Fibroblast of skin of left biceps (primary cell): ENCODE data around the gene RBBP8.

Experiments
- DNase-seq, 2 experiments: peaks; one replicate each; pipeline ENCODE4 v3.0.0-alpha.2; 2013; ENCODE audit warnings: low read depth in 2 of 2

RBBP8 gene

DNA sequence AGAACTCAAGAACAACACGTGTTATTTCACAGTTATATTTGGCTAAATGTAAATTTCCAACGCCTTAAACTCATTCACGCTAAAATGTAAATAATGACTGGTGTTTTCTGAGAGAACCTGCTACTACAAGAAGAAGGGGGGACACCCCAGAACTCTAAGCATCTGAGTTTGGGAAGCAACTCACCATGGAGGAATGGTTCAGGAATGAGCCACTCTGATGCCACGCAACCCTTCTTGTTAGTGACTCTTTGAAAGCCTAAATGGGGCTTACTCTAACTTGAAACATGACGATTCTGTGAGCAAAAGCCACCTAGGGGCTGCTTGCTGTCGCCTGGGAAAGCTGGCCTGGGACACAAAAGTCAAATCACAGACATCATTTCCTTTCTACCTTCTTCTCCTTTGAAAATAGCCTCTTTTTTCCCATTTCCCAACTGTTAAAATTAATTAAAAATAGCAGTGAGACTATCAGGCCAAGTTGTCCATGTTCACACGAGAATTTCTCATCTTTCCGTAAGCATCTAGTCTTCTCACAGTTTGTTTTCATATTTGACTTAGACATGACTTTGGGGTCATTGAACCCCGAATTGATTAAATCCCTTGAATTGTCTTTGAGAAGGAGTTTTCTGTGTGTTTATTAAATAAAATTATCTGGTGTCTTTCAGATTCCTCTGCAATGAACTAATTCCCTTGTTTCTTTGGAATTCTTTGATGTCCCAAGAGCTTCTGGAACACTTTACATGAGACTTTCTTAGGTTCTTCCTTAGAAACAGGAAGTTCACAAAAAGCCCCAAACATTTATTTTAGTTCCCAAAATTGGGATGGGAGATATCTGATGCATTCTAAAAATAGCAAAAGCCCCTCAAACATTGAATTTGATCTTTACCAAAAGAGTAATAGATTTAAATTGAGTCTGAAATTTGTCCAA, 126.7 kb downstream of the RBBP8 start:
- no peak for DNase-seq

DNA sequence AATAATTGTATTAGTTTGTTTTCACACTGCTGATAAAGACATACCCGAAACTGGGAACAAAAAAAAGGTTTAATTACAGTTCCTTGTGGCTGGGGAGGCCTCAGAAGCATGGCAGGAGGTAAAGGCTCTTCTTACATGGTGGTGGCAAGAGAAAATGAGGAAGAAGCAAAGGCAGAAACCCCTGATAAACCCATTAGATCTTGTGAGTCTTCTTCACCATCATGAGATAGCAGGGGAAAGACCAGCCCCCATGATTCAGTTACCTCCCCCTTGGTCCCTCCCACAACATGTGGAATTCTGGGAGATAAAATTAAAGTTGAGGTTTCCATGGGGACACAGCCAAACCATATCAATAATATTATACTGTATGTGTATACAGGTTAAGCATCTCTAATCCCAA, 128.9 kb downstream of the RBBP8 start:
- no peak for DNase-seq

DNA sequence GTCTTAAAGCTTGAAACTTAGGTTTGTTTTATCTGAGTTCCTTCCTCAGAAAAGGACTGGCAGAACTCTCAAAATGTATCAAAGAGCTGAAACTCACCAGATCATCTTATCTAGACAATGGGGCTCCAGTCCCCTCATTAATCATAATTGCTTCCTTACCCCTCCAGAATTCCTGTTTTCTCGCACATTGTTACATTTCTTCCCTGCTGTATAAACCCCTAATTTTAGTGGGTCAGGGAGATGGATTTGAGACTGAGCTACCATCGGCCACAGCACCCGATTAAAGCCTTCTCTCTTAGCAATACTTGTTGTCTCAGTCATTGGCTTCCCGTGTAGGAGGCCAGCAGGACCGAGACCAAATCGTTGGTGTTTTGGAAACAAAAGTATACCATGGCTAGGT, 130.4 kb downstream of the RBBP8 start:
- DNase-seq = no peak

DNA sequence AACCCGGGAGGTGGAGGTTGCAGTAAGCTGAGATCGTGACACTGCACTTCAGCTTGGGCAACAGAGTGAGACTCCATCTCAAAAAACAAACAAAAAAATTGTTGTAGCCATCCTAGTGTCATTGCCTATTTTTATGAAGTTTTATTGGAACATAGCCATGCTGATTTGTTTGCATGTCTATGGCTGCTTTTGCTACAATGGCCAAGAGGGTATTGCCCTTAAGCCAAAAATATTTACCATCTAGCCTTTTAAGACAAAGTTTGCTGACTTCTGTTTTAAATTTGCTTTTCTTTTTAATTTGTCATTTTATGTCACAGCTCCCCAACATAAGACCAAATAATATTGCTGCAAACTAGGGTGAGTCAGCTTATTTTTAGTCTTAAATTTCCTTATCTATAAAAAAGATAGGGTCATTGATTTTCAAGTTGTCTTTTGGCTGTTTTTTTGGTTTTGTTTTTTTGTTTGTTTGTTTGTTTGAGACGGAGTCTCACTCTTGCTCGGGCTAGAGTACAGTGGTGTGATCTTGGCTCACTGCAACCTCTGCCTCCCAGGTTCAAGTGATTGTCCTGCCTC, 132.2 kb downstream of the RBBP8 start:
- no peak for DNase-seq

DNA sequence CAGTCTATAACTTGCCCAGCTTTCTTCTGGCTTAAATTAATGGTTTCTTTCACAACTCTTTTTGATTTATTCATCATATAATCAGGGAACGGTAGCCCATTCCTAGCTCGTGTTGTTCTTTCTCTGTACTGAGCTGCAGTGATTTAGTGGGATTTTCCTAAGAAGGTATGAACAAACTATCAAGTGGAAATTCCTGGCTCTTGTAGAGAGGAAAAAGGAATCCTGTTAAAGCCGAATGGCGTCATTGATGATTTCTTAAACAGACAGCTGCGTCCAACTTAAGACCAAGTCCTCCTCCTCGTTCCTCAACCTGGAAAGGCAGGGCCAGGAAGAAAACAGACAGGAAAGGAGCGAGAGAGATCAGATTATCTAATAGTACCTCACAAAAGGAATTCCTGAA, 132.9 kb downstream of the RBBP8 start:
- no peak for DNase-seq

DNA sequence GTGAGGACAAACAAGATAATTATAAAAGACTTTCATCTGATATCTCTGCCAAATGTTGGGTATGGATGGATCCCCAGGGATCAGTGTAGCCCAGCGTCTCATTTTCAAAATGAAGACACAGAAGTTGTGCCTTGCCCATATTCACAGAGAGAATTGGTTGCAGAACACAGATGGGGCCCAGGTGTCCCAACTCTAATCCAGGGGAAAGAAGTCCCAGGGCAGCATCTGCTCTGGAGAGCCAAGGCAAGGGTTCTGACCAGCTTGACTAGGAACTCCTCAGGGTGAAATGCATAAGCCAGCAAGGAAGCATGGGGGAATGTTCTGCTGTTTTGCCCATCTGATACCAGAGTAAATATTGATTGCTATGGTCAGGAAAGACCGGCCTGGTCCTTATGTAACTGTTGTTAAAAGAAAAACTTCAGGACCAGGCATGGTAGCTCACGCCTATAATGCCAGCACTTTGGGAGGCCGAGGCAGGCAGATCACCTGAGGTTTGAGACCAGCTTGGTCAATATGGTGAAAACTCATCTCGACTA, 133.4 kb downstream of the RBBP8 start:
- DNase-seq = no peak

DNA sequence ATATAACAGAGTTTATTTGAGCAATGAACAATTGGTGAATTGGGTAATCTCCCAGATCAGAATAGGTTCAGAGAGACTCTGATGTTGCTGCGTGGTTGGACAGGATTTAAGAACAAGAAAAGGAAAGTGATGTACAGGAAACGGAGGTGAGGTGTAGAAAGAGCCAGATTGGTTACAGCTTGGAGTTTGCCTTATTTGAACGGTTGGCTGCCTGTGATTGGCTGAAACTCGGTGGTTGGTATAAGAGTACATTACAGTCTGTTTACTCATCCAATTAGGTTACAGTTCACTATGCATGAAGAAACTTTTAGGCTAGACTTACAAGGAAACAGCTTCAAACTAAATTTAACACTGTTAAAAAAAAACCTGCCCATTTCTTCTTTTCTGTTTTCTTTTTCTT, 134.1 kb downstream of the RBBP8 start:
- no peak for DNase-seq

DNA sequence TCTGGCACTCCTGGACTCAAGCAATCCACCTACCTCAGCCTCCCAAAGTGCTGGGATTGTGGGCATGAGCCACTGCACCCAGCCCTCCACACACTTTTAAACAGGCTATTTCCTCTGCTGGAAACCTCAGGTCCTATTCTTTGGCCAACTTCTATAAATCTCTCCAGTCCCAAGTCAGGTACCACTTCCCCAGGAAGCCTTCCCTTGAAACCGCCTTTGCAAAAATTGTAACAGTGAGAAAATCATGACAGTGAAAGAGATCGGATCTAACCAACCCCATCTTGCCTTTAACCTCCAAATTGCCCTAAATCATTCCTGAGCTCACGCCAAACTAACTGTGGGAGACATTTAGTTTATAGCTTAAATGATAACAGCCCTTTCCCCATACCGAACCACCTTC, 134.9 kb downstream of the RBBP8 start:
- DNase-seq = no peak

DNA sequence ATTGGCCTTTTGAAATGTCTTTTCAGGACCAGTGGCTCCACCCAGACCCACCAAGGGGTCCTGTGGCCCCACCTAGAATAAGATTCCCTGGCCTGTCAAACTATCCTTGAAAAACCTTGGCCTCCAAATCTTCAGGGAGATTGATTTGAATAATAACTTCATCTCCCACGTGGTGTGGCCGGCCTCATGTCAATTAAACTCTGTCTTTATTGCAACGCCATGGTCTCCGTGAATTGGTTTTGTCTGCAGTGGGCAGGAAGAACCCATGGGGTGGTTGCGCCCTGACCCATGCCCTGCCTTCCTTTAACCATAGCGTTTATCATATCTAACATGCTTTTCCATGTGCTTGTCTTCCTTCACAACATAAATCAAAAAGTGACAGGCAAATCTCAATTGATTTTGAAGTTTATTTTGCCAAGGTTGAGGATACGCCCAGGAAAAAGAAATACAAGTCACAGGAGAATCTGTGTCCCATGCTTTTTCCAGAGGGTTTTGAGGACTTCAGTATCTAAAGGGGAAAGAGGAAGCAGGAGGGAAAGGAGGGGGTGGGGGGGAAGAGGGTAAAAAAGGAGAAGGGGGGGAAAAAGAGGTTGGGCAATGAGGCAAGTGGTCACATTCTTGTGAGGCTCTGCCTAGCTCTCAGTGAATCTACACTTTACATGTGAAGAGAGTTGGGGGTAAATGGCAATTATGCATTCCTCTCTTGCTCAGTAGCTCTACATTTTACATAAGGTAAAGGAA, 135.6 kb downstream of the RBBP8 start:
- no peak for DNase-seq

DNA sequence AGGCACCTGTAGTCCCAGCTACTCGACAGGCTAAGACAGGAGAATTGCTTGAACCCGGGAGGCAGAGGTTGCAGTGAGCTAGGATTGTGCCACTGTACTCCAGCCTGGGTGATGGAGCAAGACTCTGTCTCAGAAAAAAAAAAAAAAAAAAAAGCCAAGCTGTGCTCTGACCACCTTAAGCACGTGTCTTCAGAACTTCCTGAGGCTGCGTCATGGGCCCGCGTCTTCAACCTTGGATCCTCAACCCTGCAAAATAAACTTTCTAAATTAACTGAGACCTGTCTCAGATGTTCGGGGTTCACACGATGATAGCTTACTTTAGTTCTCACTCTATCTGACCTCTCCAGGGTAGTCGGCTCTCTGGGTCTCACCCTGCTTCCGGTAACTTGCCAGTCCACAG, 136.4 kb downstream of the RBBP8 start:
- DNase-seq = no peak

DNA sequence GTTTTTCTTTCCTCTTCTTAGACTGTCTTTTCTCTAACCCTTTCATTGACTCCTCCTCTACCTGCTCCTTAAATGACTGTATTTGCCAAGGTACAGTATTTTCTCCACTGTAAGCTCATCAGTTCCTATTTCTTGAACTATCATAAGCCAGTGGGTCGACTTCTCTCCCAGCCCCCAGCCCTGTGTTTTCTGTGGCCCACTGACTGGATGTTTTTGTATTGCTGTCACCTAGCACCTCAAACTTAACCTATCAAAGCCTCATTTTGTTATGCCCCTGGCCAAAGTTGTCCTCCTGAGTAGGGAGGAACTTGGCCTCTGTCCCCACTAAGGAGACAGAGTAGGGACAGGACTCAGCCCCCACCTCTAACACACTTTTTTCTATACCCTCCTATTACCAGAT, 136.8 kb downstream of the RBBP8 start:
- DNase-seq = no peak

DNA sequence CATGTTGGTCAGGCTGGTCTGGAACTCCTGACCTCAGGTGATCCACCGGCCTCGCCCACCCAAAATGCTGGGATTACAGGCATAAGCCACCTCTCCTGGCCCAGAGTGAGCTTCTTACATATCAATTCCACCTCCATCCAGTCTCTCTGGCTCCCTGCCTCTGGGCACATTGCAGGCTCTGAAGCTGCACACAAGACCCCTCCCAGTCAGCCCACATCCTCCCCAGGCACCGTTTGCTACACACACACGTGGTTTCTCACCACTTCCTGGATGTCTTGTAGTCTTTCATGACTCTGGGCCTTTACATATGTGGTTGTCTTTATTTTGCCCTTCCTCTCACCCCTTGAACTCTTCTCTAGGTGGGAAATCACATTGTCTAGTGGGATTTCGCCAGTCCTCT, 138.2 kb downstream of the RBBP8 start:
- no peak for DNase-seq

DNA sequence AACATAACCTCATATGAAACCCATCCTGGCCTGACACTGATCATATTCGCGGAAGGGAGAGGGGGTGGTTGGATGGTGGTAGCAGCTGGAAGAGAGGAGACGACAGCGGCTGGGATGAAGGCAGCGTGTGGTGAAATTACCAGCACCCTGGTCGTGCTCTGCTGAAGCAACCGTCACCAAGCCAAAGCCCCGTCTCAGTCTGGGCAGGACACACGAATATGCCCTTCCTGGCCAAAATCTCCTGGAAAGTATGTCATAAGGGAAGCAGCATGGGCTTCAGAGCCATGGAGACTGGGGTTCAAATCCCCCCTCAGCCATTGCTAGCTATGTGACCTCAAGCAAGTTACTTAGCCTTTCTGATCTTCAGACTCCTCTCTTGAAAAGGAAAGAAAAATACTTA, 139.0 kb downstream of the RBBP8 start:
- no peak for DNase-seq

DNA sequence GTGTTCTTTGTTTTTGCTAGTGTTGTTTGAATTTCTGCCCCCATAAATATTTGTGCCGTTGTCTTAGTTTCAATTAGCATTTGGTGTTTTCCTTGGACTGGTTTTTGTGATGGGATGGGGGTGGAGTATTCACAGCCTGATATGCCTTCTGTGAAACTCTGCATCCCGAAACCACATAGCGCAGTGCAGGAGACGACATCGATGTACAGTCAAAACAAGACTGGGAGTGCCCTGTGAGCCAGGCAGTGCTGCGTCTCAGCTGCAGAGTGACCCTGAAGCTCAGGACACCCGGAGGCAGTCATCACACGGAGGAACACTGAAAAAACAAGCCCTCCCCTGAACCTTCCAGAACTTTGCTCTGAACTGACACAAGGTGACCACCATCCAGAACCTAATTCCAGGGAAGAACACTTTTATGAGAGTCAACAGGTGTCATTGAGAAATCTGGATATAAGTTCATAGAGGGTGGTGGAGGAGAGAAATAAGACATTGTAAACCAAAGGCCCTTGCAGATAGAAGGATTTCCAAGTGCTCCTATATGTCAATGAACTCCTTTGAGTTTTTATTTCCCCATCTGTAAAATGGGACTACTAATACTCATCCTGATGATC, 141.0 kb downstream of the RBBP8 start:
- DNase-seq = no peak
